Endothelial cell of umbilical vein (primary cell): ENCODE data around the gene CTNNB1. TPM values are rescaled to one million over a fixed set of nuclear protein-coding genes. Genes with fewer than 3 reads are reported as not detected.

Experiments used
- BruUV-seq: library from RNA; stranded (reverse); fragments of 400-500 nt; replicated peaks from 2 replicates; lab custom pipeline; 2021; lab: Mats Ljungman, UMichigan
- CTCF ChIA-PET: fragments of 300-600, 350-600 bp; sonication (Branson Sonifier 250); formaldehyde crosslinking; loops from one replicate; lab custom pipeline; 2021; ENCODE audit warnings: antibody characterized with exemption, inconsistent platforms; lab: Charles Lee
- POLR2A ChIA-PET: fragments of 300-600, 350-600 bp; sonication (Branson Sonifier 250); formaldehyde crosslinking; loops from one replicate; lab custom pipeline; 2021; ENCODE audit warnings: antibody characterized with exemption, inconsistent platforms; lab: Charles Lee
- DNase-seq: peaks from one replicate; pipeline ENCODE4 v3.0.0-alpha.2; 2011; ENCODE audit warnings: low read depth, low spot score
- FAIRE-seq: peaks from 2 replicates; lab custom pipeline; 2011; peaks lifted over from hg19 to GRCh38; lab: Jason Lieb, UNC
- H2AFZ ChIP-seq: 2 replicates; pipeline ENCODE4 v1.6.0; 2012; ENCODE audit warnings: low read depth, low read length, control low read depth, inconsistent platforms
- H3K27ac ChIP-seq: 2 replicates; pipeline ENCODE4 v1.5.1; 2011; ENCODE audit warnings: low read depth, mild to moderate bottlenecking, control low read depth, low read length, moderate library complexity; ENCODE audit not compliant: insufficient read depth
- H3K27me3 ChIP-seq, 2 experiments: 2 replicates each; pipeline versions ENCODE4 v1.6.0 to v1.6.1; 2011; ENCODE audit warnings: low read length in 2 of 2, mixed read lengths in 1 of 2; ENCODE audit not compliant: control insufficient read depth in 2 of 2, insufficient read depth in 2 of 2
- H3K36me3 ChIP-seq, 2 experiments: 2 replicates in 1 of 2; 3 replicates in 1 of 2; pipeline ENCODE4 v1.5.1; 2011; ENCODE audit warnings: low read length in 2 of 2, mild to moderate bottlenecking in 1 of 2, moderate library complexity in 1 of 2; ENCODE audit not compliant: control insufficient read depth in 2 of 2, insufficient read depth in 2 of 2; ENCODE audit errors: extremely low read depth in 1 of 2
- H3K4me1 ChIP-seq: 3 replicates; pipeline ENCODE4 v1.5.1; 2011; ENCODE audit warnings: mild to moderate bottlenecking, low read length; ENCODE audit not compliant: control insufficient read depth, insufficient read depth; ENCODE audit errors: extremely low read depth
- H3K4me2 ChIP-seq: 2 replicates; pipeline ENCODE4 v1.6.1; 2011; ENCODE audit warnings: low read length, control low read depth, mixed read lengths; ENCODE audit not compliant: insufficient read depth
- H3K4me3 ChIP-seq, 3 experiments: fragments of 200-600 bp in 1 of 3; sonication (generic), shearing (Covaris generic) in 1 of 3; replicated peaks in 1 of 3; 2 replicates each; pipeline ENCODE4 v1.5.1; 2011 to 2016; ENCODE audit warnings: control low read depth in 3 of 3, low read length in 3 of 3, mild to moderate bottlenecking in 2 of 3, inconsistent platforms in 1 of 3, low read depth in 1 of 3, moderate library complexity in 1 of 3; ENCODE audit not compliant: insufficient read depth in 1 of 3
- H3K79me2 ChIP-seq: 2 replicates; pipeline ENCODE4 v1.6.0; 2012; ENCODE audit warnings: low read length, inconsistent platforms; ENCODE audit not compliant: control insufficient read depth, insufficient read depth
- H3K9ac ChIP-seq: replicated peaks from 2 replicates; pipeline ENCODE3; 2011; ENCODE audit warnings: low read length, control low read depth; ENCODE audit not compliant: insufficient read depth; ENCODE audit errors: extremely low read depth
- H3K9me1 ChIP-seq: replicated peaks from 3 replicates; pipeline ENCODE4 v1.6.0; 2011; ENCODE audit warnings: mild to moderate bottlenecking, low read length; ENCODE audit not compliant: control insufficient read depth, insufficient read depth; ENCODE audit errors: extremely low read depth
- H3K9me3 ChIP-seq: replicated peaks from 2 replicates; pipeline ENCODE4 v1.5.1; 2012; ENCODE audit warnings: low read length, inconsistent platforms; ENCODE audit not compliant: control insufficient read depth, insufficient read depth
- H4K20me1 ChIP-seq: replicated peaks from 2 replicates; pipeline ENCODE3; 2011; ENCODE audit warnings: mild to moderate bottlenecking, low read length; ENCODE audit not compliant: control insufficient read depth, insufficient read depth; ENCODE audit errors: extremely low read depth
- EZH2 ChIP-seq: IDR thresholded peaks from 2 replicates; pipeline ENCODE4 v1.6.1; 2012; ENCODE audit warnings: borderline replicate concordance, low read depth, mild to moderate bottlenecking, moderate library complexity, low read length, inconsistent platforms; ENCODE audit not compliant: severe bottlenecking
- FOS ChIP-seq: IDR thresholded peaks from 2 replicates; pipeline ENCODE4 v1.6.1; 2011; ENCODE audit warnings: mild to moderate bottlenecking, low read length, moderate library complexity, borderline replicate concordance; ENCODE audit not compliant: insufficient read depth
- GATA2 ChIP-seq: IDR thresholded peaks from 2 replicates; pipeline ENCODE4 v1.7.0; 2011; ENCODE audit warnings: low read depth, mild to moderate bottlenecking, moderate library complexity, mixed read lengths, low read length; ENCODE audit not compliant: insufficient read length, insufficient read depth
- JUN ChIP-seq: IDR thresholded peaks from 2 replicates; pipeline ENCODE4 v1.6.1; 2011; ENCODE audit warnings: borderline replicate concordance, low read depth; ENCODE audit not compliant: insufficient read length, insufficient read depth
- MYC ChIP-seq: IDR thresholded peaks from one replicate; pipeline ENCODE4 v1.6.1; 2011; ENCODE audit warnings: mild to moderate bottlenecking, low read depth, low read length
- POLR2A ChIP-seq: IDR thresholded peaks from 2 replicates; pipeline ENCODE4 v1.6.1; 2012; ENCODE audit warnings: low read depth, mild to moderate bottlenecking, control low read depth, low read length
- POLR2AphosphoS5 ChIP-seq: IDR thresholded peaks from 2 replicates; pipeline ENCODE4 v1.6.1; 2012; ENCODE audit warnings: low read depth, mild to moderate bottlenecking, control low read depth, low read length, moderate library complexity; ENCODE audit not compliant: insufficient read depth
- dilution Hi-C: fragments of 300-500 bp; cut with MboI; formaldehyde crosslinking; loops from one replicate; pipeline ENCODE4 v1.15.0; 2019; ENCODE audit warnings: low sequenced_read_pairs; ENCODE audit not compliant: extremely low pct_ligation_motif_present
- intact Hi-C: fragments of 100-400 bp; cut with micrococcal nuclease; formaldehyde crosslinking; loops from one replicate; pipeline ENCODE4 v1.10.0; 2022
- polyA plus RNA-seq, 4 experiments: library from polyadenylated mRNA; depleted of rRNA in 3 of 4; stranded (reverse) in 3 of 4; unstranded in 1 of 4; fragments of >200 nt; gene quantifications; 2 replicates each; pipeline versions ENCODE4 v1.2.1 to v1.2.3, GENCODE V29; 2011 to 2012; ENCODE audit warnings: missing spikeins in 1 of 4
- total RNA-seq: library from RNA; stranded (reverse); gene quantifications from 2 replicates; pipeline ENCODE4 v1.2.3, GENCODE V29; 2021
- TF ChIP-seq, protein P1 (sequence below): IDR thresholded peaks from 2 replicates; pipeline ENCODE4 v1.6.1; 2011; ENCODE audit not compliant: insufficient read depth, insufficient read length
- TF ChIP-seq, protein P2 (sequence below), 2 donors: IDR thresholded peaks; 1 replicate in 1 of 2; 2 replicates in 1 of 2; pipeline ENCODE4 v1.5.1; 2011; ENCODE audit warnings: low read length in 2 of 2, mild to moderate bottlenecking in 2 of 2, moderate library complexity in 2 of 2, control low read depth in 1 of 2, inconsistent platforms in 1 of 2, low read depth in 1 of 2; ENCODE audit not compliant: insufficient read depth in 1 of 2; ENCODE audit errors: extremely low read depth in 1 of 2

CTNNB1 gene
- total and polyA plus RNA-seq, 2 donors (not counting 3 experiments of a cell fraction or from before 2014, with no cell fraction given) = 513 to 906 TPM

DNA sequence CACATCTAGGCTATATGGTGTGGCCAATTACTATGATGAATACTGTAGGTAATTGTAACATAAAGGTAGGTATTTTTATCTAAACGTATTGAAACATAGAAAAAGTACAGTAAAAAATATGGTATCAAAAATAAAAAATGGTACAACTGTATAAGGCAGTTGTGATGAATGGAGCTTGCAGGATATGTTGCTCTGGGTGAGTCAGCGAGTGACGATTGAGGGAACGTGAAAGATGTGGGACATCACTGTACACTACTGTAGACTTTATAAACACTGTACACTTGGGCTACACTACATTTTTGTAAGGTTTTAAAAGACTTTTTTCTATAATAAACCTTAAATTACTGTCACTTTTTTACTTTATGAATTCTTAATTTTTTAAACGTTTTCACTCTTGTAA, 10.3 kb downstream of the CTNNB1 start:
- Histone ChIP-seq H3K36me3 (peaks cover 0 to 3% of the 10 kb centered on the region in 2 experiments), H3K9me3 (no peaks in the 10 kb centered on the region), H3K4me1 (peaks cover 17% of the 10 kb centered on the region), H3K9me1 (no peaks in the 10 kb centered on the region), H3K27ac (no peak overlapping the region), H2AFZ (no peak overlapping the region), H3K9ac (no peak overlapping the region), H4K20me1 (peaks cover 62% of the 10 kb centered on the region), H3K4me3 (no peak overlapping the region), H3K79me2 (peaks cover 98% of the 10 kb centered on the region), H3K4me2 (no peak overlapping the region), H3K27me3 (no peaks in the 10 kb centered on the region)
- BruUV-seq = no TSS peak
- ChIA-PET CTCF (interaction anchor here (0.9 to 1.4 kb wide), 2 partner anchors 10 to 362 kb away, joined by 3 to 7 read pairs; no protein-coding TSS in a partner anchor), POLR2A (interaction anchor here (1.5 kb wide), 1 partner anchor 10 kb away, joined by 6 read pairs; the partner anchor contains the start of gene CTNNB1)
- dilution Hi-C loops = no loop called here
- TF ChIP-seq EZH2 (no peak), FOS (peak; percentile 9)
- DNase-seq = no peak
- intact Hi-C loops = loop anchor here (10.0 kb wide), 1 partner anchor 885 kb away; no protein-coding TSS in a partner anchor
- FAIRE-seq = no peak

- no peak for FAIRE-seq
- no peak overlapping the region for H3K9ac ChIP-seq
- POLR2A ChIA-PET = no interaction called here
- CTCF ChIA-PET = interaction anchor here (1.1 kb wide), 1 partner anchor 12 kb away, joined by 3 read pairs; the partner anchor contains the start of gene CTNNB1
- no peaks in the 10 kb centered on the region for H3K27me3 ChIP-seq
- peaks cover 58% of the 10 kb centered on the region for H4K20me1 ChIP-seq
- no peak overlapping the region for H3K4me3 ChIP-seq
- H3K9me1 ChIP-seq = no peaks in the 10 kb centered on the region
- H3K4me2 ChIP-seq = no peak overlapping the region
- peaks cover 10% of the 10 kb centered on the region for H3K4me1 ChIP-seq
- dilution Hi-C loops (no loop called here), intact Hi-C loops (no loop called here)
- H3K9me3 ChIP-seq = no peaks in the 10 kb centered on the region
- no peak overlapping the region for H3K27ac ChIP-seq
- peaks cover 98% of the 10 kb centered on the region for H3K79me2 ChIP-seq
- DNase-seq = no peak
- TF ChIP-seq EZH2 (no peak), FOS (no peak), POLR2A (no peak), GATA2 (no peak), MYC (no peak), JUN (no peak), POLR2AphosphoS5 (no peak)
- TF ChIP-seq, protein P1, sequence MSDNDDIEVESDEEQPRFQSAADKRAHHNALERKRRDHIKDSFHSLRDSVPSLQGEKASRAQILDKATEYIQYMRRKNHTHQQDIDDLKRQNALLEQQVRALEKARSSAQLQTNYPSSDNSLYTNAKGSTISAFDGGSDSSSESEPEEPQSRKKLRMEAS = no peak
- TF ChIP-seq, protein P2, sequence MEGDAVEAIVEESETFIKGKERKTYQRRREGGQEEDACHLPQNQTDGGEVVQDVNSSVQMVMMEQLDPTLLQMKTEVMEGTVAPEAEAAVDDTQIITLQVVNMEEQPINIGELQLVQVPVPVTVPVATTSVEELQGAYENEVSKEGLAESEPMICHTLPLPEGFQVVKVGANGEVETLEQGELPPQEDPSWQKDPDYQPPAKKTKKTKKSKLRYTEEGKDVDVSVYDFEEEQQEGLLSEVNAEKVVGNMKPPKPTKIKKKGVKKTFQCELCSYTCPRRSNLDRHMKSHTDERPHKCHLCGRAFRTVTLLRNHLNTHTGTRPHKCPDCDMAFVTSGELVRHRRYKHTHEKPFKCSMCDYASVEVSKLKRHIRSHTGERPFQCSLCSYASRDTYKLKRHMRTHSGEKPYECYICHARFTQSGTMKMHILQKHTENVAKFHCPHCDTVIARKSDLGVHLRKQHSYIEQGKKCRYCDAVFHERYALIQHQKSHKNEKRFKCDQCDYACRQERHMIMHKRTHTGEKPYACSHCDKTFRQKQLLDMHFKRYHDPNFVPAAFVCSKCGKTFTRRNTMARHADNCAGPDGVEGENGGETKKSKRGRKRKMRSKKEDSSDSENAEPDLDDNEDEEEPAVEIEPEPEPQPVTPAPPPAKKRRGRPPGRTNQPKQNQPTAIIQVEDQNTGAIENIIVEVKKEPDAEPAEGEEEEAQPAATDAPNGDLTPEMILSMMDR (IDR thresholded peaks at IDR 0.05; ENCODE audit: extremely low read depth in 1 of 2, insufficient read depth in 1 of 2, low read depth in 1 of 2, low read length in 2 of 2) = no peak
- H3K36me3 ChIP-seq = peaks cover 0 to 3% of the 10 kb centered on the region in 2 experiments
- BruUV-seq = no TSS peak
- no peak overlapping the region for H2AFZ ChIP-seq
Measured at GRCh38 chr3:41210966-41211365, 11.7 kb downstream of the CTNNB1 start.
